GM12864 (cell line): ENCODE data around the gene KMT2E.
"Not testable (repeated sequence)": the region's sequence is repeated elsewhere in the genome, so short reads cannot be mapped to it uniquely, and the experiment has no call there.

Experiments used
- DNase-seq: peaks from one replicate; pipeline ENCODE4 v3.0.0-alpha.2; 2011; ENCODE audit warnings: low read depth
- H3K4me3 ChIP-seq: 2 replicates; pipeline ENCODE4 v1.5.1; 2011; ENCODE audit warnings: mild to moderate bottlenecking, low read depth, low read length, control low read depth
- TF ChIP-seq, protein P1 (sequence below): IDR thresholded peaks from 2 replicates; pipeline ENCODE4 v1.5.1; 2011; ENCODE audit warnings: low read depth, mild to moderate bottlenecking, moderate library complexity, low read length, control low read depth, inconsistent platforms; ENCODE audit errors: missing control alignments

The KMT2E gene

DNA sequence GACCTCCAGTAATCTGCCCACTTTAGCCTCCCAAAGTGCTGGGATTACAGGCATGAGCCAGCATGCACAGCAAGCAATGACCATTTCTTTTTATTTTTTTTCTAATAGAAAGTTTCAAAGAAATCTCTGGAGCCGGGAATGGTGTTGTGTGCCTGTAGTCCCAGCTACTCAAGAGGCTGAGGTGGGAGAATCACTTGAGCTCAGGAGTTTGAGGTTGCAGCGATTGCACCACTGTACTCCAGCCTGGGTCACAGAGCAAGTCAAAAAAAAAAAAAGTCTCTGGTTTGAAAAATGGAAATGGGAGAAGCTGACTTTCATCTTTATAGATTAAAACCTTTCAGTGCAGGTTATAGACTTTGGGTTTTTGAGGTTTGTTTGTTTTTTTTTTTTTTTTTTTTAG is 44.8 kb upstream of the KMT2E start:
- TF ChIP-seq, protein P1, sequence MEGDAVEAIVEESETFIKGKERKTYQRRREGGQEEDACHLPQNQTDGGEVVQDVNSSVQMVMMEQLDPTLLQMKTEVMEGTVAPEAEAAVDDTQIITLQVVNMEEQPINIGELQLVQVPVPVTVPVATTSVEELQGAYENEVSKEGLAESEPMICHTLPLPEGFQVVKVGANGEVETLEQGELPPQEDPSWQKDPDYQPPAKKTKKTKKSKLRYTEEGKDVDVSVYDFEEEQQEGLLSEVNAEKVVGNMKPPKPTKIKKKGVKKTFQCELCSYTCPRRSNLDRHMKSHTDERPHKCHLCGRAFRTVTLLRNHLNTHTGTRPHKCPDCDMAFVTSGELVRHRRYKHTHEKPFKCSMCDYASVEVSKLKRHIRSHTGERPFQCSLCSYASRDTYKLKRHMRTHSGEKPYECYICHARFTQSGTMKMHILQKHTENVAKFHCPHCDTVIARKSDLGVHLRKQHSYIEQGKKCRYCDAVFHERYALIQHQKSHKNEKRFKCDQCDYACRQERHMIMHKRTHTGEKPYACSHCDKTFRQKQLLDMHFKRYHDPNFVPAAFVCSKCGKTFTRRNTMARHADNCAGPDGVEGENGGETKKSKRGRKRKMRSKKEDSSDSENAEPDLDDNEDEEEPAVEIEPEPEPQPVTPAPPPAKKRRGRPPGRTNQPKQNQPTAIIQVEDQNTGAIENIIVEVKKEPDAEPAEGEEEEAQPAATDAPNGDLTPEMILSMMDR: no peak
- no peak overlapping the region for H3K4me3 ChIP-seq
- no peak for DNase-seq

- H3K4me3 ChIP-seq: no peak overlapping the region
- no peak for DNase-seq
- TF ChIP-seq, protein P1: no peak
Measured at GRCh38 chr7:104971290-104972071, 42.5 kb upstream of the KMT2E start.

DNA sequence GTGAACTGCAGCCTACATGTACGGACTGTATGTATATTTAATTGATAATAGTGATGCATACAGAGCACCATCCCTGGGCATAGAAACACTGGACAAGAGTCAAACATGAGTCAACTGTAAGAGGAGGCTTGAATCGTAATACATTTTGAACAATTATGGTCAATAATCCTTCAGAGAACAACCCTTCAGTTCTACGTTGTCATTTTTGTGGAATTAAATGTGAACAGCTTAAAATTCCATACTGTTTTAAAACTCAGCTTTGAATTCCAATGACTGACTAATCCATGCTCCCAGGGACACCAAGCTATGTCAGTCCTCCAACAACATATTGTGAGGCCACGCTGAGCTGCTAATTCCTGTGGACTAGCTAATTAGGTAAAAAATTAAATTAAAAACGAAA is 41.5 kb upstream of the KMT2E start:
- TF ChIP-seq, protein P1: no peak
- H3K4me3 ChIP-seq: no peak overlapping the region
- DNase-seq: no peak

- TF ChIP-seq, protein P1: no peak
- no peak for DNase-seq
- H3K4me3 ChIP-seq: no peak overlapping the region
Measured at GRCh38 chr7:104973227-104973626, 40.8 kb upstream of the KMT2E start.

GRCh38 chr7:104973909-104974415 is 40.0 kb upstream of the KMT2E start:
- no peak for DNase-seq
- no peak overlapping the region for H3K4me3 ChIP-seq

GRCh38 chr7:104975553-104975952 is 38.5 kb upstream of the KMT2E start:
- DNase-seq, H3K4me3 ChIP-seq: not testable (repeated sequence)

More at GRCh38 chr7:104973909-104974415, 40.0 kb upstream of the KMT2E start:
- TF ChIP-seq, protein P1: no peak

DNA sequence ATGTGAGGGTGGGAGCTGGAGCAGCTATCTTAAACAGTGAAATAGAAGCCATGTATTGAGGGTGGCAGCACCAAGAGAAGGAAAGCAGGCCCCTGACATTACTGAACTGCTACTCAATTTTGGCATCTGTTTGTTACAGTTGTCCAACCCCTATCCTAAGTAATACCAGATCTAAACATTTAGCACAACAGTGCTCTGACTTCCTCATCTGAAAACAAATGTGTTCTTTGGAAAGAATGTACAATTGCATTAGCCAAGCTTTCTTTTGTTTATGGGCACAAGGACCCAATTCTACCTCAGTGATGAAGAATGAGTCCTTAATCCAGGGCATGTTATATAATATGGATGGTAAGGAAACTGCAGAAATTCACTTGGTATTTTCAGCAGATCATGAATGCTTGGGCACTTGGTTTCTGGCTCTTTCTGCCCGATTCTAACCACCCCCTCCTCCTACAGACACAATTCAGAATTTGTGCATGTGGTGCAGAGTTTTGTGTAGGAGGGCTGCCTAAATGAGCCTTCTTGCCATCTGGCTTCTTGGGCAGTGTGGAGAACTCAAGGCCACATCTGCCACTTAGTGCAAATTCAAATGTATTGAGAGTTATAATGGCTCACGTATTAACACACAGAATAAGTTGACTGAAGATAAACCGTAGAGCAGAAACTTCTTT is 36.9 kb upstream of the KMT2E start:
- DNase-seq: no peak
- TF ChIP-seq, protein P1: no peak
- H3K4me3 ChIP-seq: no peak overlapping the region
